GM12875 (cell line): ENCODE data around the gene RPS6KA2.
"Not testable (repeated sequence)": the region's sequence is repeated elsewhere in the genome, so short reads cannot be mapped to it uniquely, and the experiment has no call there.

Source experiments
- H3K4me3 ChIP-seq: one replicate; pipeline ENCODE4 v1.5.1; 2011; ENCODE audit warnings: low read depth, low read length, control low read depth
- CTCF ChIP-seq: IDR thresholded peaks from 2 replicates; pipeline ENCODE4 v1.5.1; 2011; ENCODE audit warnings: low read depth, mild to moderate bottlenecking, control low read depth, inconsistent platforms, low read length, moderate library complexity, borderline replicate concordance; ENCODE audit not compliant: insufficient read depth

Gene RPS6KA2

GRCh38 chr6:166639921-166640320 lies 12.9 kb upstream of the RPS6KA2 start:
- TF ChIP-seq CTCF: no peak
- no peak overlapping the region for H3K4me3 ChIP-seq

- TF ChIP-seq CTCF: no peak
- H3K4me3 ChIP-seq: no peak overlapping the region
Measured at GRCh38 chr6:166638573-166638964, 11.5 kb upstream of the RPS6KA2 start.

- H3K4me3 ChIP-seq: no peak overlapping the region
- TF ChIP-seq CTCF: no peak
Measured at GRCh38 chr6:166637812-166638572, 10.9 kb upstream of the RPS6KA2 start.

- H3K4me3 ChIP-seq: no peak overlapping the region
- TF ChIP-seq CTCF: no peak
Measured at GRCh38 chr6:166636934-166637333, 9.9 kb upstream of the RPS6KA2 start.

GRCh38 chr6:166636191-166636933 lies 9.3 kb upstream of the RPS6KA2 start:
- no peak overlapping the region for H3K4me3 ChIP-seq
- TF ChIP-seq CTCF: no peak

- no peak overlapping the region for H3K4me3 ChIP-seq
- no peak for TF ChIP-seq CTCF
Measured at GRCh38 chr6:166635013-166635970, 8.2 kb upstream of the RPS6KA2 start.

GRCh38 chr6:166634581-166634980 lies 7.5 kb upstream of the RPS6KA2 start:
- H3K4me3 ChIP-seq: not testable (repeated sequence)
